T-helper 17 cell (primary cell): ENCODE results near the gene DENND1B. TPM values are rescaled to one million over a fixed set of nuclear protein-coding genes. Genes with fewer than 3 reads are reported as not detected.
"Not testable (repeated sequence)": the region's sequence is repeated elsewhere in the genome, so short reads cannot be mapped to it uniquely, and the experiment has no call there.

Experiments
- ATAC-seq: fragments of 150-1000 bp; cut with Tn5 transposase; 2 replicates; pipeline ENCODE4 v1.10.0; 2021; ENCODE audit warnings: mild to moderate bottlenecking, moderate library complexity
- DNase-seq, 3 donors: peaks; one replicate each; pipeline versions ENCODE4 v3.0.0 to v3.0.0-alpha.2; 2020 to 2021
- H3K9me3 ChIP-seq: one replicate; pipeline ENCODE4 v1.7.0; 2013; ENCODE audit warnings: low read length, mild to moderate bottlenecking; ENCODE audit not compliant: control insufficient read depth, poor library complexity, severe bottlenecking
- H3K27ac Mint-ChIP-seq: one replicate; pipeline ENCODE4 v1.8.0; 2022; ENCODE audit warnings: mild to moderate bottlenecking, moderate library complexity, mixed read lengths
- H3K27me3 Mint-ChIP-seq: one replicate; pipeline ENCODE4 v1.8.0; 2022; ENCODE audit warnings: mixed read lengths
- H3K36me3 Mint-ChIP-seq: one replicate; pipeline ENCODE4 v1.8.0; 2022; ENCODE audit warnings: low read depth, mixed read lengths
- H3K4me1 Mint-ChIP-seq: one replicate; pipeline ENCODE4 v1.8.0; 2022; ENCODE audit warnings: mild to moderate bottlenecking, mixed read lengths
- H3K4me3 Mint-ChIP-seq: one replicate; pipeline ENCODE4 v1.8.0; 2022; ENCODE audit warnings: mild to moderate bottlenecking, moderate library complexity, mixed read lengths
- total RNA-seq, 4 donors: library from RNA in 2 of 4; stranded (reverse) in 2 of 4; gene quantifications; one replicate each; pipeline ENCODE4 v1.2.3 and lab custom pipeline; 2022 to 2026

DENND1B gene
- total RNA-seq, 2 donors from 2014 or later, result 32.4 to 35.6 TPM

- Mint-ChIP-seq H3K4me3 (no peak overlapping the region), H3K4me1 (peaks cover 7% of the 10 kb centered on the region), H3K36me3 (peaks cover 3% of the 10 kb centered on the region), H3K27me3 (no peaks in the 10 kb centered on the region), H3K27ac (no peak overlapping the region)
- no peak for DNase-seq
- peak; percentile 40 for ATAC-seq
- H3K9me3 ChIP-seq, result no peaks in the 10 kb centered on the region
Observed at GRCh38 chr1:197519741-197520334, 255.4 kb downstream of the DENND1B start.

- H3K27me3 Mint-ChIP-seq, result no peaks in the 10 kb centered on the region
- H3K36me3 Mint-ChIP-seq, result peaks cover 7% of the 10 kb centered on the region
- ATAC-seq (no peak), DNase-seq (no peak)
- no peak overlapping the region for H3K27ac Mint-ChIP-seq
- no peak overlapping the region for H3K4me3 Mint-ChIP-seq
- H3K4me1 Mint-ChIP-seq, result peaks cover 5% of the 10 kb centered on the region
- no peaks in the 10 kb centered on the region for H3K9me3 ChIP-seq
Observed at GRCh38 chr1:197515421-197515820, 259.9 kb downstream of the DENND1B start.

GRCh38 chr1:197510691-197511378, 264.4 kb downstream of the DENND1B start:
- no peaks in the 10 kb centered on the region for H3K9me3 ChIP-seq
- Mint-ChIP-seq H3K27me3 (no peaks in the 10 kb centered on the region), H3K4me1 (peaks cover 4% of the 10 kb centered on the region), H3K36me3 (peaks cover 8% of the 10 kb centered on the region), H3K27ac (no peak overlapping the region), H3K4me3 (no peak overlapping the region)
- ATAC-seq (no peak), DNase-seq (no peak)

- H3K36me3 Mint-ChIP-seq, result no peaks in the 10 kb centered on the region
- ATAC-seq, result no peak
- no peaks in the 10 kb centered on the region for H3K4me1 Mint-ChIP-seq
- H3K27ac Mint-ChIP-seq, result no peak overlapping the region
- H3K27me3 Mint-ChIP-seq, result peaks cover 9% of the 10 kb centered on the region
- no peaks in the 10 kb centered on the region for H3K9me3 ChIP-seq
- DNase-seq, result no peak
- H3K4me3 Mint-ChIP-seq, result no peak overlapping the region
Observed at GRCh38 chr1:197496722-197497121, 278.6 kb downstream of the DENND1B start.

- DNase-seq, H3K36me3 Mint-ChIP-seq, H3K4me1 Mint-ChIP-seq, ATAC-seq, H3K9me3 ChIP-seq, H3K4me3 Mint-ChIP-seq, H3K27me3 Mint-ChIP-seq, H3K27ac Mint-ChIP-seq: not testable (repeated sequence)
Observed at GRCh38 chr1:197491505-197491904, 283.8 kb downstream of the DENND1B start.

GRCh38 chr1:197486946-197487345, 288.3 kb downstream of the DENND1B start:
- no peaks in the 10 kb centered on the region for H3K36me3 Mint-ChIP-seq

GRCh38 chr1:197485790-197486189, 289.5 kb downstream of the DENND1B start:
- Mint-ChIP-seq H3K27me3 (peaks cover 11% of the 10 kb centered on the region), H3K4me1 (peaks cover 2% of the 10 kb centered on the region), H3K4me3 (no peak overlapping the region), H3K36me3 (no peaks in the 10 kb centered on the region), H3K27ac (no peak overlapping the region)
- no peaks in the 10 kb centered on the region for H3K9me3 ChIP-seq
- ATAC-seq, result no peak
- DNase-seq, result no peak

More at GRCh38 chr1:197486946-197487345, 288.3 kb downstream of the DENND1B start:
- H3K9me3 ChIP-seq, result no peaks in the 10 kb centered on the region
- no peak for ATAC-seq
- DNase-seq, result no peak
- H3K27me3 Mint-ChIP-seq, result peaks cover 11% of the 10 kb centered on the region
- H3K27ac Mint-ChIP-seq, result no peak overlapping the region
- H3K4me1 Mint-ChIP-seq, result peaks cover under 1% of the 10 kb centered on the region
- H3K4me3 Mint-ChIP-seq, result no peak overlapping the region

GRCh38 chr1:197481101-197481500, 294.2 kb downstream of the DENND1B start:
- H3K9me3 ChIP-seq, result no peaks in the 10 kb centered on the region
- peaks cover 20% of the 10 kb centered on the region for H3K27me3 Mint-ChIP-seq
- peaks cover 2% of the 10 kb centered on the region for H3K4me1 Mint-ChIP-seq
- H3K36me3 Mint-ChIP-seq, result peaks cover 4% of the 10 kb centered on the region
- DNase-seq (no peak), ATAC-seq (peak; percentile 49)
- no peak overlapping the region for H3K4me3 Mint-ChIP-seq
- peak overlapping the region; percentile 47 for H3K27ac Mint-ChIP-seq

- no peak for DNase-seq
- Mint-ChIP-seq H3K36me3 (peaks cover 4% of the 10 kb centered on the region), H3K27ac (no peak overlapping the region)
Observed at GRCh38 chr1:197480446-197480845, 294.8 kb downstream of the DENND1B start.

GRCh38 chr1:197472141-197472540, 303.1 kb downstream of the DENND1B start:
- no peak overlapping the region for H3K27ac Mint-ChIP-seq
- peaks cover 10% of the 10 kb centered on the region for H3K27me3 Mint-ChIP-seq
- ATAC-seq, result no peak
- DNase-seq, result no peak
- H3K4me1 Mint-ChIP-seq, result peaks cover 5% of the 10 kb centered on the region
- H3K9me3 ChIP-seq, result no peaks in the 10 kb centered on the region
- H3K36me3 Mint-ChIP-seq, result no peaks in the 10 kb centered on the region
- no peak overlapping the region for H3K4me3 Mint-ChIP-seq

More at GRCh38 chr1:197480446-197480845, 294.8 kb downstream of the DENND1B start:
- H3K4me1 Mint-ChIP-seq, result peaks cover 2% of the 10 kb centered on the region
- H3K27me3 Mint-ChIP-seq, result peaks cover 14% of the 10 kb centered on the region
- H3K9me3 ChIP-seq, result no peaks in the 10 kb centered on the region
- H3K4me3 Mint-ChIP-seq, result no peak overlapping the region
- ATAC-seq, result no peak

- DNase-seq, result no peak
- Mint-ChIP-seq H3K4me3 (no peak overlapping the region), H3K4me1 (peaks cover 5% of the 10 kb centered on the region), H3K27ac (no peak overlapping the region), H3K27me3 (peaks cover 16% of the 10 kb centered on the region), H3K36me3 (peaks cover 4% of the 10 kb centered on the region)
- no peak for ATAC-seq
- no peaks in the 10 kb centered on the region for H3K9me3 ChIP-seq
Observed at GRCh38 chr1:197471248-197471985, 303.9 kb downstream of the DENND1B start.

- Mint-ChIP-seq H3K36me3 (peaks cover 4% of the 10 kb centered on the region), H3K4me1 (peaks cover 5% of the 10 kb centered on the region)
- no peak for DNase-seq
Observed at GRCh38 chr1:197470330-197470729, 304.9 kb downstream of the DENND1B start.

GRCh38 chr1:197469620-197470210, 305.6 kb downstream of the DENND1B start:
- H3K4me3 Mint-ChIP-seq, result no peak overlapping the region
- ATAC-seq (no peak), DNase-seq (no peak)
- H3K9me3 ChIP-seq, result no peaks in the 10 kb centered on the region
- H3K27me3 Mint-ChIP-seq, result peaks cover 17% of the 10 kb centered on the region
- H3K36me3 Mint-ChIP-seq, result peaks cover 4% of the 10 kb centered on the region
- peaks cover 5% of the 10 kb centered on the region for H3K4me1 Mint-ChIP-seq
- H3K27ac Mint-ChIP-seq, result no peak overlapping the region

More at GRCh38 chr1:197470330-197470729, 304.9 kb downstream of the DENND1B start:
- H3K27ac Mint-ChIP-seq, result no peak overlapping the region
- peaks cover 17% of the 10 kb centered on the region for H3K27me3 Mint-ChIP-seq
- no peaks in the 10 kb centered on the region for H3K9me3 ChIP-seq
- H3K4me3 Mint-ChIP-seq, result no peak overlapping the region
- no peak for ATAC-seq
